HG02840 (cell line): Measurements from ENCODE around the gene CST3.
"Not testable (repeated sequence)": the region's sequence is repeated elsewhere in the genome, so short reads cannot be mapped to it uniquely, and the experiment has no call there.

ENCODE experiments used
- ATAC-seq: cut with Tn5 transposase; IDR thresholded peaks from one replicate; pipeline ENCODE4 v1.9.1; 2021; ENCODE audit warnings: mild to moderate bottlenecking, moderate library complexity, moderate number of reproducible peaks; ENCODE audit not compliant: unreplicated experiment, low FRiP score

Gene CST3

DNA sequence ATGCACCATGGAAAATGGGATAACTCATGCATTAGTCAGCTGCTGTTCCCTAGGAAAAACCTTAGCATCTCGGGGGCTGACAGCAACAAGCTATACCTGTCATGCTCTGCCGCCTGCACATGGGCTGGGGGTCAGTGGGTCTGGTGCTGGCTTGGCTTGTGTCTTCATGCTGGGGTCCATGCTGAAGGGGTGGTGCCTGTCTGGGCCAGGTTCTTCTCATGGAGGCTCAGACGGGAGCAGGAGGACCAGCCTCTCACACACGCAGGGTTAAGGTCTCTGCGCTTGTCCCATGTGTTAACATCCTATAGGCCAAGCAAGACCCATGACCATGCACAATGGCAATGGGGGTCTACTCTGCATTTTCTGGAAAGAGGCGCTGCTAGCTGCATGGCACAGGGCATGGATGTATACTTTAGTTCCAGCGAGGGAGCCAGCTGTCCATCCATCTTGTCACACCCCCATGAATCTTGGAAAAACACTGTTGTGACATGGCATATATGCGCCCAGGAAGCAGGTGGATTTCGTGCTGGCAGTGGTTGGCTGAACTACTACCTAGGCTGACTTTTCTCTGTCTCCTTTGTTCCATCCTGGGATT is 24.6 kb upstream of the CST3 start:
- ATAC-seq = no peak

DNA sequence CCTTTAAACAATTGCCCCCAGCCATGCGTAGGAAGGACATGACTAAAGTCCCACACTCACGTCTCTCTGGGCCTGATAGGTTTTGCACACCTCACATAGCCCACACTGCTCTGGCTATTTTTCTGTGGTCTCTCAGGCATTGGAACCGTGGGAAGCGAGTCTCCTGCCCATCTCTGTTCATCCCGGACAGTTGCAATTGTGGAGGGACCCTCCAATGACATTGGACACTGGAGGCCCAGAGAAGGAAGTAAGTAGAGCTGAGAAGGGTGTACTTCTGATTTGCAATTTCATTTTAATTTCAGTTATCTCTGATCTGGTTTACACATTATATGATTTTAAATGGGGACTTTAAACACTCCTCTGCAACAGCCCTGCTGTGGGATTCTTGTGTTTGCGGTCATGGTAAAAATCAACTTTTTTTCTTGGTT is 23.3 kb upstream of the CST3 start:
- ATAC-seq = no peak

DNA sequence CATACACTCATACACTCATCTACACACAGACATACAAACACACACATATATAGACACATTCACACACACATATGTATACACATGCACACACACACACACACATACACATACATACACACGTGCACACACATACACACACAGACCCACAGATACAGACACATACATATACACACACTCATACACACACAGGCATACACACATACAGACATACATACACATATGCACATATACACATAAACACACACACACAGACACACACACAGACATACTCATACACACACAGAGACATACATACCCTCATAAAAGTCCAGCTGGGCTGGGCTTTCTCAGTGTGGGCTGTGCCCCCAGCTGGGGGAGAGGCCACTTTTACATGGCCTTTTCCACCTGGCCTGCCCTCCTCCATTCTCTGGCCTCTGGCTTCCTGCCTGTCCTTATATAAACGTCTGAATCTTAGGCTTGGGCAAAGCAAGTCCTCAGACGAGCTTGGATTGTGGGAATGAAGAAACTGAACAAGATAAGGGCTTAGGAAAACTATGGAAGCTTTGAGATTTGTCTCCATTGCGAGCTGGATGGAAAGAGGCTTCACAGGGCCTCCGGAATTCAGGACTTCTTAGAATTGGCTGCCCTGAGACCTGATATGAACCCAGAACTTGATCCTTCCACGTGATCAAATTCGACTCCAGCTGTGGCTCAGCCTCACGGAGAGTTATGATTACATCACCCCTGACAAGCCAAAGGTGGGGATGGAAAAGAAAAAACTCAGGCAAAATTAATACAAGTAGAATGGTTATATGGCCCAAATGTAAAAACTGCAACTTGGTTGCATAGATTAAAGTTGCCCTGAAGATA is 22.5 kb upstream of the CST3 start:
- no peak for ATAC-seq

DNA sequence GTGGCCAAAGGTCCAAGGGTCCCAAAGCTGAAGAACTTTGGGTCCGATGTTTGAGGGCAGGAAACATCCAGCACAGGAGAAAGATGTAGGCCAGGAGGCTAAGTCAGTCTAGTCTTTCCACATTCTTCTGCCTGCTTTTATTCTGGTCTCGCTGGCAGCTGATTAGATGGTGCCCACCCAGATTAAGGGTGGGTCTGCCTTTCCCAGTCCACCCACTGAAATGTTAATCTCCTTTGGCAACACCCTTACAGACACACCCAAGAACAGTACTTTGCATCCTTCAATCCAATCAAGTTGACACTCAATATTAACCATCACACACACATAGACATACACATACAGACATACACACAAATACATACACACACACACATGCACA is 21.8 kb upstream of the CST3 start:
- ATAC-seq = not testable (repeated sequence)

DNA sequence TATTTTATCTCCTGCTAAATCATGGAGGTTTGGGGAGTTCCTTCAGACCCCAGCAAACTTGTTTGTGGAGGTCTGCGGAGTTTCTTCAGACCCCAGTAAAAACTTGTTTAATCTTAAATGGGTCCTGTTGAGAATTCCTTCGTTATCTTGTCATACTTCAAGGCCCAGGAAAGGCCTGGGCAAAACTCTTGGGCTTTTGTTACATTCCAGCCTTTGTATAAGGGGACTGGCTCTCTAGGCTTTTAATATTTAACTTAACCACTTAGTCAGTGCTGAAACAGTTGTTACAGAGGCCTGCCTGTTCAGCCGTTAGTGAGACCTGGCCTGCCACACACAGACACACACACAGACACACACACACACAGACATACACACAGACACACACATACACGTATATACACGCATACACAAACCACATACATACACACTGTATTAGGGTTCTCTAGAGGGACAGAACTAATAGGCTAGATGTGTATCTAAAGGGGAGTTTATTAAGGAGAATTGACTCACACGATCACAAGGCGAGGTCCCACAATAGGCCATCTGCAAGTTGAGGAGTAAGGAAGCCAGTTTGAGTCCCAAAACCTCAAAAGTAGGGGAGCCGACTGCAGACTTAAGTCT is 21.3 kb upstream of the CST3 start:
- no peak for ATAC-seq

DNA sequence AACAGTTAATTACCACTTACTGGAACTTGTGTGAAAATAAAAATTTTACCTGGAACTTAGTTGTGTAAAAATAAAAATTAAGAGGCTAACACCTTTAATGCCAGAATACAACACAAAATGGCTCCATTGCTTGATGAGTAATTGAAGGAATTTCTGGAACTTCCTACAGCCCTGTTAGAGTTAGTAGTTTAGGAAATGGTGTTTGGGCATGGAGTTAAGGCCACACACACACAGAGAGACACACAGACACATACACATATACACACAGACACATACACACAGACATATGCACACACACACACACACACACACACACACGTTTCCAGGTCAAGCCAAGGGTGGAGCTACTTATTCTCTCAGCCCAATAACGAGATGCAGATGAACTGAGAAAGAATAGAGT is 20.6 kb upstream of the CST3 start:
- no peak for ATAC-seq

DNA sequence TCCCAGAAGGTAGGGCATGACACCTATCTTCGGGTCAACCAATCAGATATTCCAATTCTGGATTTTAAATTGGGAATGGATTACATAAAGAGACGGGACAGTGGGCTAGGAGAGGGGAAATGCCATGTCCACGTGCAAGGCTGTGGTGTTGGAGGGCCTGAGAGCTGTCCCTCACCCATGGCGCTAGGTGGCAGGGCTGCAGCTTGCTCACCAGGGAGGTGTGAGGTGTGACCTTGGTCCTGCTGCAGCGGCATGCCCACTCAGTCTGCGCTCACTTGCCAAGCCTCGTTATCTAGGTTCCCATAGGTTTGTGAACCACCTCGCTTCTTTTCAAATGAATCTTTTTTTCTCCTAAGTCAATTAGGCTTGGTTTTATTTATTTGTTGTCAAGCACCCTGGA is 19.4 kb upstream of the CST3 start:
- ATAC-seq = no peak

DNA sequence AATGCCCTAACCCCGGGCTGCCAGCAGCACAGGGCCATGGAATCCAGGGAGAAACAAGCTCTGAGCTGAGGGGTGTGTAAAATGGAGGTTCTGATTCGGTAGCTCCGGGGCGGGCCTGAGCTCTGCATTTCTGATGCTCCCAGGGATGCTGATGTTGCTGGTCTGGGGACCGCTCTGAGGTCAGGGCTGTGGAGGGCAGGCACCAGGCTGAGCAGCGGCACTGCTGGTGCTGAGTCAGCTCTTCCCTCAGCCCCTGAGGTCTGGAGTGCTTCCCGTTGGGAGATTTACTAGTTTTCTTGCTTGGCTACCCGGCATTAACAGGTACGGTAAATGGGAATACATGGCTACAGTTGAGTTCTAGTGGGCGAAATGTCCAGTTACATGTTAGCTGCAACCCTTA is 18.6 kb upstream of the CST3 start:
- no peak for ATAC-seq

DNA sequence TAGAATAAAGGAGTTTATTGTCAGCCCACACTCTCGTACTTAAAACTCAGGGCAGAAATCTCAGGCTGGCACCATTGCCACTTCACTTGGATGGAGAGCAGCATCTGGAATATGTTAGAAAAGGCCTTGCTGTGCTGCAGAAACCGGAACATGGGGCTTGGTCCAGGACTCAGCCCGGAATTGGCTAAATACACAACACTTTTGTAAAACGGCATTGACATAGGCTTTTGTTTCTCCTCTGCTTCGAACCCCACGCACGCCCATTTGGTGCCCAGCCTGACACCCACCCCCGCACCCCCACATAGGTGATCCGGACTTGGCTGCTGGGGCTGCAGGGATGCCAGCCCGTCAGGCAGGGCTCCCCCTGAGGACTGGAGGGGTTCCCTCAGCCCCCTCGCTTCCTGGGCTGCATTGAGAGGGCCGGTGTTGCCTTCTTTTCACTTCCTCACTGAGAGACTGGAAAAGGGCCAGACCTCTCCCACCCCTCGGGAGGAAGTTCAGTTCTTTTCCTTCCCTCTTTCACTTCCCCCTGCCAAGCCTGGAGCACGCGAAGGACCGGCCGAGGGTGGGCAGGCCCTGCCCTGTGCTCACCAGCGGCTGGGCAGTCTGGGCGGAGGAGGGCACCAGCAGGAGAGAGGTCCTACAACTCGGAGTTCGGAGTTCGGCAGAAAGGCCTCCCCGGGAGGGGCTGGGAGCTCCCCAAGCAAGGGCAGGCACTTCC is 17.9 kb upstream of the CST3 start:
- no peak for ATAC-seq

DNA sequence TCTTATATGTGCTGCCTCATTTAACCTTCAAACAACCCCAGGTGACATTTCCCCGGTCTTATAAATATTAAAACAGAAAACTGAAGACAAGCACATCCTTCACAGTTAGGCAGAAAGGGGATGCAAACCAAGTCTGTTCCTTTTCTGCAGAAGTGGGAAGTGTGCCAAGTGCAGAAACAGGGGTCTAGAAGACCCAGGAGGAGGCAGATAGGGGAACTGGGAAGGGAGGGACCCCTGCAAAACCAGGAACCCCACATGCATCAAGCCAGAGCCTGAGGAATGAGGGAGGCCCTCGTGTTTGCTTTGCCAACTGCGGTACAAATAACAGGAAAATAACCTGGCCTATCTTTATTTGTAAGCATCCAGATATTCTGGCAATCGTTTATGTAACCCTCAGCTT is 17.0 kb upstream of the CST3 start:
- ATAC-seq = no peak

DNA sequence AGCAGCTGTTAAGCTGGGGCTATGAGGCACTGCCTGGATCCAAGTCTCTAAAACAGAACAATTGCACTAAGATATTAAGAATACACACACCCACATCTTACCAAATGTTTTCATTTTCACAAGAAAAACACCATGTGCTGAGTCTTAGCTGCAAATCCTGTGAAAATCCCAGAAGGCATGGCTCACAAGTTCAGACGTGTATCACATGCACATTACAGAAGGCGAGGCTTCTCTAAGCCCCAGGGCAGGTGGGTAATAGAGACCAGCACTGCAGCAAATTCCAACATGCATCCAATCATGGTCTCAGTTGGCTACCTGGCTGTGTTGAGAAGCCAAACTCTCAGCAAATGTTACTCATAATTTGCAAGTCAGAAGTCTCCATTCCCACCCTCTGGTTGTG is 16.2 kb upstream of the CST3 start:
- ATAC-seq = no peak

DNA sequence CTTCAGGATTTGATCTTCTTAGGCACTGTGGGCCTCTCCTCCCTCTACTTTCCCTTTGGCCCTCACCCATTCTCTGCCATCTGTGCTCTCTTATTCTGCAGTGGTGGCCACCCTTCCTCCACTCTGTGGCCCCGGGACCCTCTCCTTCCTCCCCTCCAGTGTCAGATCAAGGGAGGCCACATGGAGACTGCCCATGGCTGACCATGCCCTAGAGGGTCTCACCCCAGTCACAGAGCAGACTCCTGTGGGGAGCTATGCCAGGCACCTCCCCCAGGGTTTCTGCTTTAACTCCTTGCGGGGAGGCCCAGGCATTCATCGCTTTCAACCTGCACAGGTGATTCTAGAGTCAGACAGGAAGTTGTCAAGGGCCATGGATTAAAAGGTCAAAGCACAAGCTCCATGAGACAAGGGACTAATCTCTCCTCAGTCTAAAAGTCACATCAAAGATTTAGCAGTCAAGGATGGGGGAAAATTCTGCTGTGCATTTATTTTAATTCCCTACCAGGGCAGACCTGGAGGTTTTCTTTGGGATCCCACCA is 15.7 kb upstream of the CST3 start:
- ATAC-seq = no peak

DNA sequence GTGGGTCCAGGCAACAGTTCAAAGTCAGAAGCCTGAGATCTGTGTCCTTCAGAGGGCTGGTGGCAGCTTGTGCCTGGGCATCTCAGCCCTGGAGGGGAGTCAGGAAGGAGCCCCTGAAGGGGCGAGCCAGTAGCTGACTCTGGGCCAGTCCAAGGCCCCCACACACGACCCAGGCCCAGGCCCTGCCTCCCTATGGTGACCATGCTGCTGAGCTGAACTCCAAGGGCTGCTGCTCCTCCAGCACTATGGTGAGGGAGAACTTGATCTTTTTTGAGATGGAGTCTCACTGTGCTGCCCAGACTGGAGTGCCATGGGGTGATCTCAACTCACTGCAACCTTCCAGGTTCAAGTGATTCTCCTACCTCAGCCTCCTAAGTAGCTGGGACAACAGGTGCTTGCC is 15.2 kb upstream of the CST3 start:
- ATAC-seq = no peak

DNA sequence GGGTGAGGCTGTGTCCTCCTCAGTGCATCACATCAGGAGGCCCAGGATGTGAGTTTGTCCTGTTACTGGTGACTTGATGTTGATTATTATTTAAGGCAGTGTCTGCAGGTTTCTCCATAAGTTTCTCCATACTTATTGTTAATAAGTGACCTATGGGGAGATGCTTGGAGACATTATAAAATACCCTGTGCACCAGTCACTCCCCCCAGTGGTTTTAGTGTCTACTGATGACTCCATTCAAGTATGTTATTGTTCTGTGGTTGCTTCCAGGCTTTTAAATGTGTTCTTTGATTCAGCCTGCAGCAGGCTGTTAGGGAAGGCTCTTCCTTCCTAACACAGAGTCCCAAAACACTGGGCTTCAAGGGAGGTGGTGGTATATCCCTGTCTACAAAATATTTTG is 14.6 kb upstream of the CST3 start:
- no peak for ATAC-seq

DNA sequence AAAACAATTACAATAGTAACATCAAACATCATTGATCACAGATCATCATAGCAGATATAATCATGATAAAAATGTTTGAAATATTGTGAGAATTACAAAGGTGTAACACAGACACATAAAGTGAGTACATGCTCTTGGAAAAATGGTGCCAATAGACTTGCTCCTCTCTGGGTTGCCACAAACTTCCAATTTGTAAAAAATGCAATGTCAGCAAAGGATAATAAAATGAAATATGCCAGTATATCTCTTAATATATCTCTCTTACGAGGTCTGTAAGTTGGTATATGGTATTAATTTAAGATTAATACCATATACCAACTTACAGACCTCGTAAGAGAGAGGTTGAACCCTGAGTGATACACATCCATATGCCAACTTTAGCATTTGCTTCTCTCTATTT is 13.4 kb upstream of the CST3 start:
- ATAC-seq = no peak

DNA sequence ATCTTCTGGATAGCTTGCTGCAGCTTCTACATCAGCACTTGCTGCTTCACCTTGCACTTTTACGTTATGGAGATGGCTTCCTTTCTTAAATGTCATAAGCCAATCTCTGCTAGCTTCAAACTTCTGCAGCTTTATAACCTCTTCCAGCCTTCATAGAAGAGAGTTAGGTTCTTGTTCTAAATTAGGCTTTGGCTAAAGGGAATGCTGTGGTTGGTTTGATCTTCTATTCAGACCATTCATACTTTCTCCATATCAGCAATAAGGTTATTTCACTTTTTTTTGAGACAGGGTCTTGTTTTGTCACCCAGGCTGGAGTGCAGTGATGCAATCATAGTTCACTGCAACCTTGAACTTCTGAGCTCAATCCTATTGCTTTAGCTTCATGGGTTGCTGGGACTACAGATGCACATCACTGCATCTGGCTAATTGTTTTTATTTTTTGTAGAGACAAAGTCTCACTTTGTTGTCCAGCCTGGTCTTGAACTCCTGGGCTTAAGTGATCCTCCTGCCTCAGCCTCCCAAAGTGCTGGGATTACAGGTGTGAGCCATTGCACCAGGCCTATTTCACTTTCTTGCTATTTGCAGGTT is 12.2 kb upstream of the CST3 start:
- ATAC-seq = no peak

DNA sequence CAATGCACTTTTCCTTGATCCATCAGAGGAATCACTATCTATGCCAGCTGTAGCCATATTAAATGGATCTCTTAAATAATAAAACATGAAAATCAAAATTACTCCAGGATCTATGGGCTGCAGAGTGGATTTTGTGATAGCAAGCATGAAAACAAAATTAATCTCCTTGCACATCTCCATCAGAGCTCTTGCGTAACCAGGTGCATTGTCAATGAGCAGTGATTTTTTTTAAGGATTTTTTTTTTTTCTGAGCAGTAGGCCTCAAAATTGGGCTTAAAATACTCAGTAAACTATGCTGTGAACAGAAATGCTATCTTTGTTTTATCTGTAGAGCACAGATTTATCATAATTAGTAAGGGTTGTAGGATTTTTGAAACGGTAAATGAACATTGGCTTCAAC is 11.5 kb upstream of the CST3 start:
- no peak for ATAC-seq

DNA sequence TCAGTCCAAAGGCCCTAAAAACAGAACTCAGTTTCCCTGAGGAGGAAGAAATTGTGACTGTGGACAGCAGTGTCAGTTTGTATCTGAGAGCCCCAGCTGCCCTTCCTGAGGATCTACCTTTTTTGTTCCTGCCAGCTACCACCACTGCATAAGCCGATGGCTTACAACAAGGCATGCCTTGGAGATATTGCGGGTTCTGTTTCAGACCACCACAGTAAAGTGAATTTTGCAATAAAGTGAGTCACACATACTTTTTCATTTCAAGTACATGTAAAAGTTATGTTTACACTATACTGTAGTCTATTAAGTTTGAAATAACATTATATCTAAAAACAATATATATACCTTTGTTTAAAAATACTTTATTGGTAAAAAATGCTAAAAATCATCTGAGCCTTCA is 9.6 kb upstream of the CST3 start:
- ATAC-seq = no peak

DNA sequence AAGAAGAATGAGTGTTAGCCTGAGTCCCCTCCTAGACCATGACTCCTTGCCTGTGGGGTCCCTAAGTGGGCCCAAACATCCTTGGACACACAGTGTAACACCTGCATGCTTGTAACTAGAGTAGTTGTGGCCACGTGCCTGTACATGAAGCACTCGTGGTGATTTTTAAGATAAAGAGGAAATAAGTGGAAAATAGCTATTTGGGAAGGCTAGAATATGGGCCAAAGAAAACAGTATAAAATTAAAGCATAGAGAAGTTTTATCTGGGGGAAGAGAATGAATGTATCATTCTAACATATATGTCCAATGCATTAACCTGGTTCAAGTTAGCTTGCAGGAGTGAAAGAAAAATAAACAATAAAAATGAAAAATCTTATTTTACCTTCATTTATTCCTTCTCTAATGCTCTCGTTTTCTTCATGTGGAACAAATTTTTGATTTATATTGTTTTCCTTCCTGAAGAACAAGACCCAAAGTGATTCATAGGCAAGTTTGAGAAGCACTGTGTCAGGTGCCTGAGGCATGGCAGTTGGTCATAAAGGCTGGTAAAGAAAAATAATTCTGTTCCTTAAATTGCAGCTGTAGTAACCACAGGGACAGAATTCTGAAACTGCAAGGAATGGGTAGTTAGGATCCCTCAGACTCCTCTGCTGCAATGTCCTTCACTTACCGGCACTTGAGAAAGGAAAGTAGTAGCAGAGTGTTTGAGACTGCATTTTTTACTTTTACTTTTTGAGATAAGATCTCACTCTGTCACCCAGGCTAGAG is 8.5 kb upstream of the CST3 start:
- ATAC-seq = no peak

DNA sequence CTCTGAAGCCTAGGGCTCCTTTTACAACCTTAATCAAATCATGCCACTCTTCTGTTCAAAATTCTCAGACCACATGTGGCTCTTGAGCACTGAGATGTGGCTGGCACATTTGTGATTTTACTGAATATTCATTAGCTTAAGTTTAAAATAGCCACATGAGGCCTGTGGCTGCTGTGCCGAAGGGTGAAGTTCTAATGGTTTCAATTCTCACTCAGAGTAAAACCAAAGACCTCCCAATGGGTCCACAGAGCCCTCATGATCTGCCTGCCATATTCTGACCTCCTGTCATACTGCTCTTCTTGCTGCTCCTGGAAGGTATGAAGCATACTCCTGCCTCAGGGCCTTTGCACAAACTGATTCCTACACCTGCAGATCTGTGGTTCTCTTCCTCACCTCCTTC is 7.8 kb upstream of the CST3 start:
- ATAC-seq = no peak
